Measurements from ENCODE around the gene STK32B.

DNA sequence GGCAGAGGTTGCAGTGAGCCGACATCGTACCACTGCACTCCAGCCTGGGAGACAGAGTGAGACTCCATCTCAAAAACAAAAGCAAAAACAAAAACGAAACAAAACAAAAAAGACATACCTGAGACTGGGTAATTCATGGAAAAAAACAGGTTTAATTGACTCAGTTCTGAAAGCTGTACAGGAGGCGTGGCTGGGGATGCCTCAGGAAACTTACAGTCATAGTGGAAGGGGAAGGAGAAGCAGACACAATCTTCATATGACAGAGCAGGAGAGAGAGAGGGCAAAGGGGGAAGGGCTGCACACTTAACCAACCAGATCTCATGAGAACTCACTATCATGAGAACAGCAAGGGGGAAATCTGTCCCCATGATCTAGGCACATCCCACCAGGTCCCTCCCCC, 229.5 kb downstream of the STK32B start:
- TF ChIP-seq, protein P1, sequence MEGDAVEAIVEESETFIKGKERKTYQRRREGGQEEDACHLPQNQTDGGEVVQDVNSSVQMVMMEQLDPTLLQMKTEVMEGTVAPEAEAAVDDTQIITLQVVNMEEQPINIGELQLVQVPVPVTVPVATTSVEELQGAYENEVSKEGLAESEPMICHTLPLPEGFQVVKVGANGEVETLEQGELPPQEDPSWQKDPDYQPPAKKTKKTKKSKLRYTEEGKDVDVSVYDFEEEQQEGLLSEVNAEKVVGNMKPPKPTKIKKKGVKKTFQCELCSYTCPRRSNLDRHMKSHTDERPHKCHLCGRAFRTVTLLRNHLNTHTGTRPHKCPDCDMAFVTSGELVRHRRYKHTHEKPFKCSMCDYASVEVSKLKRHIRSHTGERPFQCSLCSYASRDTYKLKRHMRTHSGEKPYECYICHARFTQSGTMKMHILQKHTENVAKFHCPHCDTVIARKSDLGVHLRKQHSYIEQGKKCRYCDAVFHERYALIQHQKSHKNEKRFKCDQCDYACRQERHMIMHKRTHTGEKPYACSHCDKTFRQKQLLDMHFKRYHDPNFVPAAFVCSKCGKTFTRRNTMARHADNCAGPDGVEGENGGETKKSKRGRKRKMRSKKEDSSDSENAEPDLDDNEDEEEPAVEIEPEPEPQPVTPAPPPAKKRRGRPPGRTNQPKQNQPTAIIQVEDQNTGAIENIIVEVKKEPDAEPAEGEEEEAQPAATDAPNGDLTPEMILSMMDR (IDR thresholded peaks at IDR 0.05), result no peak
- no peak for TF ChIP-seq POLR2A (IDR thresholded peaks at IDR 0.05)
